Breast epithelium (tissue), 4 donors: Measurements from ENCODE around the gene LPP. TPM values are rescaled to one million over a fixed set of nuclear protein-coding genes. Genes with fewer than 3 reads are reported as not detected.

Source experiments
- DNase-seq, 2 donors: peaks; one replicate each; pipeline ENCODE4 v3.0.0-alpha.2; 2019; ENCODE audit warnings: low spot score in 2 of 2
- H3K27ac ChIP-seq, 2 donors: fragments of 200-600 bp; sonication (generic) in 1 of 2; one replicate each; pipeline ENCODE4 v1.5.1; 2016 to 2019; ENCODE audit warnings: mild to moderate bottlenecking in 1 of 2
- H3K27me3 ChIP-seq, 2 donors: fragments of 200-600 bp; sonication (generic) in 1 of 2; one replicate each; pipeline versions ENCODE4 v1.5.1 to v1.6.0; 2017 to 2019; ENCODE audit warnings: control low read depth in 1 of 2, mild to moderate bottlenecking in 1 of 2
- H3K36me3 ChIP-seq: fragments of 200-600 bp; one replicate; pipeline ENCODE4 v1.5.1; 2019
- H3K4me1 ChIP-seq, 2 donors: fragments of 200-600 bp; sonication (generic); one replicate each; pipeline ENCODE4 v1.5.1; 2016 to 2019; ENCODE audit warnings: control low read depth in 1 of 2
- H3K4me3 ChIP-seq, 3 donors: fragments of 200-600 bp; sonication (generic); 1 replicate in 2 of 3; 2 replicates in 1 of 3; pipeline ENCODE4 v1.5.1; 2016 to 2019; ENCODE audit warnings: mild to moderate bottlenecking in 3 of 3, moderate library complexity in 2 of 3
- H3K9me3 ChIP-seq, 2 donors: fragments of 200-600 bp; sonication (generic) in 1 of 2; one replicate each; pipeline ENCODE4 v1.5.1; 2016 to 2019; ENCODE audit warnings: control low read depth in 1 of 2
- POLR2A ChIP-seq: fragments of 450-650 bp; IDR thresholded peaks from one replicate; pipeline ENCODE4 v1.6.1; 2016; ENCODE audit warnings: antibody characterized with exemption, mild to moderate bottlenecking, moderate library complexity
- POLR2AphosphoS5 ChIP-seq, 3 donors: sonication (generic); formaldehyde crosslinking; IDR thresholded peaks; one replicate each; pipeline ENCODE4 v1.6.1; 2017; ENCODE audit warnings: antibody characterized with exemption in 3 of 3
- intact Hi-C: fragments of 100-400 bp; cut with DNase I; formaldehyde crosslinking; loops from one replicate; pipeline ENCODE4 v1.15.1; 2023; ENCODE audit warnings: low total_unique reads
- total RNA-seq, 3 donors: library from RNA; depleted of rRNA; stranded (reverse); fragments of >200 nt; gene quantifications; one replicate each; pipeline ENCODE4 v1.1.0, GENCODE V29; 2016
- TF ChIP-seq, protein P1 (sequence below), 3 donors: fragments of 450-650 bp; IDR thresholded peaks; one replicate each; pipeline ENCODE4 v1.5.1; 2016 to 2017; ENCODE audit warnings: antibody characterized with exemption in 3 of 3, mild to moderate bottlenecking in 3 of 3, moderate library complexity in 3 of 3

Gene LPP
- total RNA-seq, 3 donors from 2014 or later: 135 to 183 (median 147) TPM

GRCh38 chr3:188230962-188231361 is 77.0 kb downstream of the LPP start:
- H3K4me1 ChIP-seq: no peaks in the 10 kb centered on the region
- H3K36me3 ChIP-seq: no peaks in the 10 kb centered on the region
- intact Hi-C loops: no loop called here
- DNase-seq: no peak
- no peak overlapping the region for H3K4me3 ChIP-seq
- H3K9me3 ChIP-seq: no peaks in the 10 kb centered on the region
- no peak for TF ChIP-seq POLR2A
- TF ChIP-seq POLR2AphosphoS5 (IDR thresholded peaks at IDR 0.05): no peak
- TF ChIP-seq, protein P1, sequence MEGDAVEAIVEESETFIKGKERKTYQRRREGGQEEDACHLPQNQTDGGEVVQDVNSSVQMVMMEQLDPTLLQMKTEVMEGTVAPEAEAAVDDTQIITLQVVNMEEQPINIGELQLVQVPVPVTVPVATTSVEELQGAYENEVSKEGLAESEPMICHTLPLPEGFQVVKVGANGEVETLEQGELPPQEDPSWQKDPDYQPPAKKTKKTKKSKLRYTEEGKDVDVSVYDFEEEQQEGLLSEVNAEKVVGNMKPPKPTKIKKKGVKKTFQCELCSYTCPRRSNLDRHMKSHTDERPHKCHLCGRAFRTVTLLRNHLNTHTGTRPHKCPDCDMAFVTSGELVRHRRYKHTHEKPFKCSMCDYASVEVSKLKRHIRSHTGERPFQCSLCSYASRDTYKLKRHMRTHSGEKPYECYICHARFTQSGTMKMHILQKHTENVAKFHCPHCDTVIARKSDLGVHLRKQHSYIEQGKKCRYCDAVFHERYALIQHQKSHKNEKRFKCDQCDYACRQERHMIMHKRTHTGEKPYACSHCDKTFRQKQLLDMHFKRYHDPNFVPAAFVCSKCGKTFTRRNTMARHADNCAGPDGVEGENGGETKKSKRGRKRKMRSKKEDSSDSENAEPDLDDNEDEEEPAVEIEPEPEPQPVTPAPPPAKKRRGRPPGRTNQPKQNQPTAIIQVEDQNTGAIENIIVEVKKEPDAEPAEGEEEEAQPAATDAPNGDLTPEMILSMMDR (IDR thresholded peaks at IDR 0.05): no peak
- peak overlapping the region in 1 of 2 donors; percentile 5 for H3K27ac ChIP-seq
- no peaks in the 10 kb centered on the region for H3K27me3 ChIP-seq

- H3K27me3 ChIP-seq: no peaks in the 10 kb centered on the region
- no peaks in the 10 kb centered on the region for H3K4me1 ChIP-seq
- H3K27ac ChIP-seq: peak overlapping the region in 1 of 2 donors; percentile 5
- no peaks in the 10 kb centered on the region for H3K9me3 ChIP-seq
- intact Hi-C loops: no loop called here
- TF ChIP-seq, protein P1 (IDR thresholded peaks at IDR 0.05): no peak
- no peak for TF ChIP-seq POLR2AphosphoS5 (IDR thresholded peaks at IDR 0.05)
- TF ChIP-seq POLR2A: no peak
- H3K36me3 ChIP-seq: no peaks in the 10 kb centered on the region
- no peak overlapping the region for H3K4me3 ChIP-seq
- DNase-seq: no peak
Measured at GRCh38 chr3:188231456-188231855, 77.5 kb downstream of the LPP start.

DNA sequence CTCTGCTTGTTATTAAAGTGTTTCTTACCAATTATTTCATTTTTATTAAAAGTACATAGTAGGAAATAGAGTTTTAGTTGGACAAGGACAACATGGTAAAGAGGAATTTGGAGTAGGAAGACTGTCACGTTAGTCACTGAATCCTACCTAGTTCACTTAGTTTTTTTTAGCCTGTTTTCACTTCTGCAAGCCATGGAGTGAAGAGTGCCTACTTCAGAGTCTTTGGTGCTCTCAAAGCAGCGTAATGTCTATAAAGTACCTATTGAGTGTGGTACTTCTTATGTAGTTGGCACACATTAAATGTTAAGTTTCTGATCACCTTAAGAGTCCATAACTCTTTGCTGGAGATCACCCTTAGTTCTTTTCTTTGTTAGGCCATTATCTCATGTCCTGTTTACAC is 78.7 kb downstream of the LPP start:
- H3K4me1 ChIP-seq: no peaks in the 10 kb centered on the region
- H3K4me3 ChIP-seq: no peak overlapping the region
- no peaks in the 10 kb centered on the region for H3K27me3 ChIP-seq
- H3K9me3 ChIP-seq: no peaks in the 10 kb centered on the region
- H3K36me3 ChIP-seq: no peaks in the 10 kb centered on the region
- DNase-seq: no peak
- H3K27ac ChIP-seq: no peak overlapping the region
- TF ChIP-seq POLR2A: no peak
- TF ChIP-seq, protein P1 (IDR thresholded peaks at IDR 0.05): no peak
- no peak for TF ChIP-seq POLR2AphosphoS5 (IDR thresholded peaks at IDR 0.05)
- intact Hi-C loops: no loop called here

DNA sequence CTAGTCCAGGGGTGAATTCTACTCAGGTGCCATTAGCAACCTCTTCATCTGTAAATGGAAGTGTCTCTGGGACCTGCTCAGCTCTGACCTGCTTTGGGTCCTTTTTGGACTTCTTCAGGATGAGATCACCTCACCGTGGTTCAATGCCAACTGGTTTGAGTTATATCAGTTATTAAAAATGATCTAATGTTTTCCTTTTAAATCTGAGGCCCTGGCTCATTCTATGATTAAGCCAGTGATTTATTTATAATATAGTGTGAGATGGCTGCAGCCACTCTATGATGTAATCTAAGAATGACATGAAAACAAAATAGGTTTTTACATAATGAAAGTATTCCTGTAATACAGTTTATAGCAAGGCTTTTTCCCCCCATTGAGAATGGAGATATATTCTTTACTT is 79.4 kb downstream of the LPP start:
- intact Hi-C loops: no loop called here

GRCh38 chr3:188234132-188234531 is 80.2 kb downstream of the LPP start:
- H3K27ac ChIP-seq: no peak overlapping the region
- no peak overlapping the region for H3K4me3 ChIP-seq

More for the DNA sequence above, 79.4 kb downstream of the LPP start:
- no peak for DNase-seq
- H3K9me3 ChIP-seq: no peaks in the 10 kb centered on the region
- H3K27me3 ChIP-seq: no peaks in the 10 kb centered on the region
- H3K27ac ChIP-seq: no peak overlapping the region
- H3K36me3 ChIP-seq: no peaks in the 10 kb centered on the region
- TF ChIP-seq POLR2A: no peak
- no peak for TF ChIP-seq POLR2AphosphoS5 (IDR thresholded peaks at IDR 0.05)
- TF ChIP-seq, protein P1 (IDR thresholded peaks at IDR 0.05): no peak
- no peaks in the 10 kb centered on the region for H3K4me1 ChIP-seq
- no peak overlapping the region for H3K4me3 ChIP-seq

More at GRCh38 chr3:188234132-188234531, 80.2 kb downstream of the LPP start:
- Histone ChIP-seq H3K4me1 (no peaks in the 10 kb centered on the region), H3K9me3 (no peaks in the 10 kb centered on the region), H3K36me3 (no peaks in the 10 kb centered on the region), H3K27me3 (no peaks in the 10 kb centered on the region)
- intact Hi-C loops: no loop called here
- TF ChIP-seq, protein P1 (IDR thresholded peaks at IDR 0.05): no peak
- TF ChIP-seq POLR2A: no peak
- no peak for TF ChIP-seq POLR2AphosphoS5 (IDR thresholded peaks at IDR 0.05)
- DNase-seq: no peak
